GM12801 (cell line): ENCODE measurements around the gene PIP4K2A.

ENCODE experiments used
- CTCF ChIP-seq: IDR thresholded peaks from one replicate; pipeline ENCODE4 v1.5.1; 2011; ENCODE audit warnings: control low read depth; ENCODE audit not compliant: insufficient read length; ENCODE audit errors: extremely low read depth

Gene PIP4K2A

GRCh38 chr10:22681301-22681700, 33.1 kb downstream of the PIP4K2A start:
- no peak for TF ChIP-seq CTCF

GRCh38 chr10:22679608-22680007, 34.8 kb downstream of the PIP4K2A start:
- no peak for TF ChIP-seq CTCF

- TF ChIP-seq CTCF = no peak
These were observed 37.0 kb downstream of the PIP4K2A start for GRCh38 chr10:22677333-22677732.

GRCh38 chr10:22676435-22676834, 37.9 kb downstream of the PIP4K2A start:
- TF ChIP-seq CTCF = no peak

- no peak for TF ChIP-seq CTCF
These were observed 39.8 kb downstream of the PIP4K2A start for GRCh38 chr10:22674573-22674930.

GRCh38 chr10:22673785-22674572, 40.4 kb downstream of the PIP4K2A start:
- TF ChIP-seq CTCF = no peak

GRCh38 chr10:22673091-22673392, 41.3 kb downstream of the PIP4K2A start:
- no peak for TF ChIP-seq CTCF
